Esophagus mucosa (tissue), 1 donor: Measurements from ENCODE around the gene GABARAPL1. TPM values are rescaled to one million over a fixed set of nuclear protein-coding genes. Genes with fewer than 3 reads are reported as not detected.
"Not testable (repeated sequence)": the region's sequence is repeated elsewhere in the genome, so short reads cannot be mapped to it uniquely, and the experiment has no call there.

ENCODE experiments used
- ATAC-seq: fragments of 200-7000 bp; cut with Tn5 transposase; one replicate; pipeline ENCODE4 v1.9.1; 2020
- total RNA-seq: library from RNA; stranded (reverse); gene quantifications from one replicate; pipeline ENCODE4 v1.2.4, GENCODE V29; 2023
- donor health status: DM: yes; HTN: yes; CAD: no.

GABARAPL1 gene
- total RNA-seq = 8.1 TPM

DNA sequence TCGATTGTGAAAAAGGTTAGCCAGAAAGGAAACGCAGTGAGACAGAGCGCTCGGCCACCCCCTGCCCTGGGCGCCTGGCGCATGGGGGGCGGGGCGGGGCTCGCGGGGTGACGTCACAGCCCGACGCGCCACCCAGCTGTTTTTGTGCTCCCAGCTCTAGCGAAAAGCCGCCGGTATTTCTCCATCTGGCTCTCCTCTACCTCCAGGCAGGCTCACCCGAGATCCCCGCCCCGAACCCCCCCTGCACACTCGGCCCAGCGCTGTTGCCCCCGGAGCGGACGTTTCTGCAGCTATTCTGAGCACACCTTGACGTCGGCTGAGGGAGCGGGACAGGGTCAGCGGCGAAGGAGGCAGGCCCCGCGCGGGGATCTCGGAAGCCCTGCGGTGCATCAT, at the start of gene GABARAPL1:
GABARAPL1 (plus strand) TSS at position 139 of the 393 bp plus-strand sequence; CDS start at position 392, 253 bp downstream.
- peak; percentile 82 for ATAC-seq

- no peak for ATAC-seq
These were observed 49.6 kb upstream of the GABARAPL1 start for GRCh38 chr12:10163084-10163483.

DNA sequence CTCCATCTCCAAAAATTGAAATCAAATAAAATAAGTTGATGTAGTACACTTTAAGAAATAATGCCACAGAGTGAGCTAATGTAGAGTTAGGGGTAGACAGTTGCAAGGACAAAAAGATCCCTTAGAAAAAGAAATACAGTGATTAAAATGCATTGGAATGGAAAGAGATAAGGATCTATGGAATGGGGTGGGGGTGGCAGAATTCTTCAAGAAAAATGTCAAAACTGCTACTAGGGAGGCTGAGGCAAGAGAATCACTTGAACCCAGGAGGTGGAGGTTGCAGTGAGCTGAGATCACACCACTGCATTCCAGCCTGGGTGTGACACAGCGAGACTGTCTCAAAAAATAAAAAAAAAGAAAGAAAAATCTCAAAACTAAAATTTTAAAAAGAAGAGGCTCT, 47.3 kb upstream of the GABARAPL1 start:
- ATAC-seq = no peak

DNA sequence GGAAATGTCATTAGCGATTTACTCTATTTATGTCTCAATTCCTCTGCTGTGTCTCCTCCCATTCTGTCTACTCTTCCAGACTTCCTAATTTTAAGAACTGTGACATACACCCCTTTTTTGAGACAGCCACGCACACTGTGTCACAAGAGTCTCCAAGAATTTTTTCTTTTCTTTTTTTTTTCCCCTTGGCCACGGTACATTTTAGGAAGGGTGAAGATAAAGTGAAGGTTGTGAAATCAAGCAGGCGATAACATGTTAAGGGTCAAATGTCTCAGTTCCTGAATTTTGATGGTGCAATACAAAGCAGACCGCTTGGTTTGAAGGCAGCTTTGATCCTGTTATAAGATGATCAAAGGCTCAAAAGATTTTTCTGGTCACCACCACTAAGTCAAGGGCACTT, 45.1 kb upstream of the GABARAPL1 start:
- ATAC-seq = no peak

- ATAC-seq = no peak
These were observed 43.6 kb upstream of the GABARAPL1 start for GRCh38 chr12:10169104-10169503.

DNA sequence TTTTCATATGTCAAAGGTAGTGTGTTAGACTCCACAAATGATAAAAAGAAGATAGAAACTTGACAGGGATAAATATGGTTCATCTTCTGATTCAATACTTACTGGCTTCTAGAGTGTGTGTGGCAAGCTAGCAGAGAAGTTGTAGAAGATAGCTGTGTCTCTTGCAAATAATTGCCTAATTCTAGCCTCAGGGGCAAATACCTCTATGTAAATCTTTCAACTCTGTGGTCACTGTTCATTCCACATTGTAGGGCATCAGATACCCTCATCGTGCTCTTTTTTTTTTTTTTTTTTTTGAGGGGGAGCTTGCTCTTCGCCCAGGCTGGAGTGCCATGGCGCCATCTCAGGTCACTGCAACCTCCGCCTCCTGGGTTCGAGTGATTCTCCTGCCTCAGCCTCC, 42.5 kb upstream of the GABARAPL1 start:
- no peak for ATAC-seq

GRCh38 chr12:10171973-10172728, 40.5 kb upstream of the GABARAPL1 start, which contains the start of gene OLR1:
TSS of gene OLR1 (minus strand) at chr12:10172132. CDS start at chr12:10172077, 55 bp downstream.
- ATAC-seq = no peak

- ATAC-seq = no peak
These were observed 37.6 kb upstream of the GABARAPL1 start for GRCh38 chr12:10174986-10175614.

DNA sequence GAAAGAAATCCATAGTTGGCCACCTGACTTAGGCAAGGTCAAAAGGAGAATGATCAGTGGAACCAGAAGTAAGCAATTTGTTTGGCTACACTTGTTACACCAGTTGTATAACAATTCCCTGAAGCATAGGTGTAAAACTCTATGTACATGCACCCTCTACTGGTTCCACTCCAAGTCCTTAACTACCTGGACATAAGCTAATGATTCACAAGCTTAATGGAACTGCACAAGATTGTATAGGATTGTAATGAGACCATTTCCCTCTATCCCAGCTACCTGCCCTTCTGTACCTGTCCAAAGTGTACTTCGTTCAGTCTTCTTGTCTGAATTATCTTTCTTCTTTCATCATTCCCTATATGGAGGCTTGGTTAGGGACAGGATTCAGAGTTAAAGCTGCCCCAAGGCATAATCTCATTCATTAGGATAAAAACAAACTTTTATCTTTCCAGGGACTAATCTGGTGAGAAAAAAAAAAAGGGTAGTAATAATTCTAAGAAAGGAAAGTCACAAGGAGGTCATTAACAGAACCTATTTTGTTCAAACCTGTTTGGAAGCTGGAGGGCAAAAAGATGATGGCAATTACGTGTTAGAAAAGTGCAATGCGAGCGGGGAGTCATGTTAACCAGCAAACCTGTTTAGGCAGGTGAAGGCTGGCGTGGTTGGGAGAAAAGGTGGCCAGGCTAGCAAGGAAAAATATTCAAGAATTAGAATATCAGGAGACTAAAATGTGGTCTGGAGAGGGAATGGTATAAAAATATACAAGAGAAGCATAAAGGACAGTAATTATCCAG, 36.6 kb upstream of the GABARAPL1 start:
- peak; percentile 98 for ATAC-seq

DNA sequence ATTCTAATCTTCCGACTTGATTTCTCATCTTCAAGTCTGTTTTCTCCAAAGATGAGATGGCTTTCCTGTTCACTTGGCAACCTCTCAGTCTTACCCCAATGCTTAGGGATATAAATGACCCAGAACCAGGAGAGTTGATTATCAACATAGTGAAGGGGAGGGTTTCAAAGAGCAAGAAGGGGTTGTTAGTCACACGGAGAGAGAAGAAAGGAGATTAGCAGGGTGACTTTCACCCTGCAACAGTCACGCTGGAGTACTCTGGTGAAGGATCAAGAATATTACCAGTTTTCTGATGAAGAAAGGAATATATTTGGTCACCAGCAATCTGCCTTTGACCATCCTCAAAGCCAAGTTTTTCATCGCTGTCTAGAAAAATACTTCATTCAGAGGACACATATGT, 33.9 kb upstream of the GABARAPL1 start, which contains the start of gene TMEM52B:
TMEM52B (plus strand) TSS at position 212 of the 400 bp plus-strand sequence. CDS start 543 bp downstream, outside the sequence.
- ATAC-seq = no peak

- ATAC-seq = no peak
These were observed 32.9 kb upstream of the GABARAPL1 start for GRCh38 chr12:10179776-10180181.

DNA sequence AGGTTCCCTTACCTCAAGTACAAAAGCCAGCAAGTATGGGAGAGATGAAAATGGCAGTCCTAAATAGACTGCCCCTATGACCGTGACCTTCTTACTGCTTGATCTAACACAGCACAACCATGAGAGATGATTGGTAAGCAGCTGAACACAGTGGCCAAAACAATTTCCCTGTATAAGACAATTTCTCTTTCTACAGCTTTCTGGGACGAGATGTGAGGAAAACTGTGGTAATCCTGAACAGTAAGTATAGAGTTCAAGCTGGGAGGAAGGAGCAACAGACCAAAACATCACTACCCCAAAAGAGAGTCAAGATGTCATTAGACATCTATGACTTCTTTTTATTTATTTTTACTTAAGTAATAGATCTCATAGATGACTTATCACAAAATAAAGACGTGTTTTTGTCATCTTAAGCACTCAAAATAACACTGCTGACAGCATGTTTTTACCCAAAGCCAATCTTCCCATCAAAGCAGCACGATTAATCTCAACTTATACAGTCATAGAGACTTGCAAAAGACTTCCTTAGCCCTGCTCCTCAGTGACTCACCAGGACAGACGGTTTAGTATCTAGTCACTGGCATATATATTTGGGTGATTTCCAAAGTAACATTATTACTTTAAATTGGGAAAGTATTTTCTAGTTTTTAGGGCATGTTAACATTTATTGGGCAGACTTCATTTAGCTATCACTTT, 30.2 kb upstream of the GABARAPL1 start:
- ATAC-seq = peak; percentile 88

- peak; percentile 18 for ATAC-seq
These were observed 28.3 kb upstream of the GABARAPL1 start for GRCh38 chr12:10184261-10184843.

DNA sequence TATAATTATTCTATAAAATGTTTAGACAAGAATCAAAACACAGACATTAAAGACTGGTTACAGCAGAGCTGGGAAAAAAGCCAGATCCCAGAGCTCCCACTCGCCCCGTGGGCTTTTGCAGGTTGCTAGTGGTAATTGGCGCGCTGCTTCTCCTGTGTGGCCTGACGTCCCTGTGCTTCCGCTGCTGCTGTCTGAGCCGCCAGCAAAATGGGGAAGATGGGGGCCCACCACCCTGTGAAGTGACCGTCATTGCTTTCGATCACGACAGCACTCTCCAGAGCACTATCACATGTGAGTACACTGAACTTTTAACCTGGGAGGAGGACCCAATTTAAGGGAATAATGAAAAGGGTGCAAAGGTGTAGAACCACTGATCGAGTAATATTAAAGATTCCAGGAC, 26.4 kb upstream of the GABARAPL1 start:
- no peak for ATAC-seq

- ATAC-seq = not testable (repeated sequence)
These were observed 25.7 kb upstream of the GABARAPL1 start for GRCh38 chr12:10186958-10187357.

DNA sequence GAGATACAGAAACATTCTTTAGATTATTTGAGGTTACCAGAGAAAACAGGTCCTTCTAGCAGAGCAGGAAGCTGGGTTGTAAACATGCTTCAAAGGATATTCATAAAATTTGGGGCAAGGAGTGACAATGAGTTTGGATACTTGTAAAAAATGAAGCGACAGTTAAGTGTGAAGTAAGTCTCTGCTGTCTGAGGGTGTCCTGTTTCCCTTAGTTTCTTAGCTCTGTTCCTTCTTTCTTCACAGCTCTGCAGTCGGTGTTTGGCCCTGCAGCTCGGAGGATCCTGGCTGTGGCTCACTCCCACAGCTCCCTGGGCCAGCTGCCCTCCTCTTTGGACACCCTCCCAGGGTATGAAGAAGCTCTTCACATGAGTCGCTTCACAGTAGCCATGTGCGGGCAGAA, 23.0 kb upstream of the GABARAPL1 start:
- peak; percentile 49 for ATAC-seq

- peak; percentile 88 for ATAC-seq
These were observed 21.9 kb upstream of the GABARAPL1 start for GRCh38 chr12:10190558-10191388.

GRCh38 chr12:10191865-10192264, 20.8 kb upstream of the GABARAPL1 start:
- ATAC-seq = peak; percentile 62

GRCh38 chr12:10194160-10194670, 18.5 kb upstream of the GABARAPL1 start:
- no peak for ATAC-seq

DNA sequence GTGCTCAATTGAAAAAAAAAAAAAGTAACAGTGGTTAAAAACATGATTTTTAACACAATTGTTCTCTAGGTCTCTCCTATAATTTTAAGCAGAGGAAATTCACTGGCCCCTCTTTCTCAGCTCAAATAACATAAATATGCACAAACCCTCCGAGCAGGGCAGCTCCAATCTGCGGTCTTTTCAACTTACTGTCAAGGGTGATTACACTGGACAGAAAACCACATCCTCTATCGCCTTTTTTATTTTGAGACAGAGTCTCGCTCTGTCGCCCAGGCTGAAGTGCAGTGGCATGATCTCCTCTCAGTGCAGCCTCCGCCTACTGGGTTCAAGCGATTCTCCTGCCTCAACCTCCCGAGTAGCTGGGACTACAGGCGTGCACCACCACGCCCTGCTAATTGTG, 16.5 kb upstream of the GABARAPL1 start:
- no peak for ATAC-seq

GRCh38 chr12:10197879-10198278, 14.8 kb upstream of the GABARAPL1 start:
- no peak for ATAC-seq
